Measurements from ENCODE around the gene CMIP. TPM values are rescaled to one million over a fixed set of nuclear protein-coding genes. Genes with fewer than 3 reads are reported as not detected.
"Not testable (repeated sequence)": the region's sequence is repeated elsewhere in the genome, so short reads cannot be mapped to it uniquely, and the experiment has no call there.

The CMIP gene
- total and polyA plus RNA-seq, 7 donors, result 1.4 to 8.9 (median 4.1) TPM

GRCh38 chr16:81575307-81575706 is 130.7 kb downstream of the CMIP start:
- ATAC-seq (no peak), DNase-seq (no peak)
- Histone ChIP-seq H3K36me3 (ENCODE audit: insufficient read depth in 1 of 2, low read depth in 1 of 2) (no peaks in the 10 kb centered on the region), H3K27ac (no peak overlapping the region), H3K27me3 (ENCODE audit: insufficient read depth in 3 of 3, low read length in 2 of 3) (no peaks in the 10 kb centered on the region), H3K4me3 (no peak overlapping the region), H3K9me3 (no peaks in the 10 kb centered on the region), H3K4me1 (no peaks in the 10 kb centered on the region)
- intact Hi-C loops (cut with DNase I), result no loop called here
- TF ChIP-seq, protein P1, sequence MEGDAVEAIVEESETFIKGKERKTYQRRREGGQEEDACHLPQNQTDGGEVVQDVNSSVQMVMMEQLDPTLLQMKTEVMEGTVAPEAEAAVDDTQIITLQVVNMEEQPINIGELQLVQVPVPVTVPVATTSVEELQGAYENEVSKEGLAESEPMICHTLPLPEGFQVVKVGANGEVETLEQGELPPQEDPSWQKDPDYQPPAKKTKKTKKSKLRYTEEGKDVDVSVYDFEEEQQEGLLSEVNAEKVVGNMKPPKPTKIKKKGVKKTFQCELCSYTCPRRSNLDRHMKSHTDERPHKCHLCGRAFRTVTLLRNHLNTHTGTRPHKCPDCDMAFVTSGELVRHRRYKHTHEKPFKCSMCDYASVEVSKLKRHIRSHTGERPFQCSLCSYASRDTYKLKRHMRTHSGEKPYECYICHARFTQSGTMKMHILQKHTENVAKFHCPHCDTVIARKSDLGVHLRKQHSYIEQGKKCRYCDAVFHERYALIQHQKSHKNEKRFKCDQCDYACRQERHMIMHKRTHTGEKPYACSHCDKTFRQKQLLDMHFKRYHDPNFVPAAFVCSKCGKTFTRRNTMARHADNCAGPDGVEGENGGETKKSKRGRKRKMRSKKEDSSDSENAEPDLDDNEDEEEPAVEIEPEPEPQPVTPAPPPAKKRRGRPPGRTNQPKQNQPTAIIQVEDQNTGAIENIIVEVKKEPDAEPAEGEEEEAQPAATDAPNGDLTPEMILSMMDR (IDR thresholded peaks at IDR 0.05), result no peak
- 90 to 91% (median 90%) methylated on average over 6 of the region's 6 CpGs for WGBS, 3 donors

GRCh38 chr16:81575834-81576233 is 131.2 kb downstream of the CMIP start:
- Histone ChIP-seq H3K4me1 (no peaks in the 10 kb centered on the region), H3K27me3 (ENCODE audit: insufficient read depth in 3 of 3, low read length in 2 of 3) (no peaks in the 10 kb centered on the region), H3K36me3 (ENCODE audit: insufficient read depth in 1 of 2, low read depth in 1 of 2) (no peaks in the 10 kb centered on the region), H3K4me3 (no peak overlapping the region), H3K9me3 (no peaks in the 10 kb centered on the region), H3K27ac (no peak overlapping the region)
- no peak for ATAC-seq
- intact Hi-C loops (cut with DNase I), result no loop called here
- DNase-seq, result no peak
- TF ChIP-seq, protein P1 (IDR thresholded peaks at IDR 0.05), result no peak
- 95 to 97% (median 96%) methylated on average over 6 of the region's 6 CpGs for WGBS, 3 donors

DNA sequence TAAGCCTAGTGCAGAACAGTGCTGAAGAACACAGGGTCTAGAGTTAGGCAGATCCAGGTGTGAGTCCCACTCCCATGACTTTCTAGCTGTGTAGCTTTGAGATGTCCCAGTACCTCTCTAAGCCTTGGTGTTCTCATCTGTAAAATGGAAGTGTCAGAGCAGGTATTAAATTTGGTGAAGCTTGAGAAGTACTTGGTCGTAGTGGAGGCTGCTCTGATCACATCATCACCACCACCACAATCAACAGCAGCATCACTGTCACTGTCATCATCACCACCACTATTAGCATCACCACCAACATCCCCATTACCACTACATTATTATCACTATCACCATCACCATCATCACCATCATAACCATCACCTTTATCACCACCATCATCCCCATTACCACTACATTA is 132.1 kb downstream of the CMIP start:
- no peak overlapping the region for H3K4me3 ChIP-seq
- WGBS, 3 donors, result 90 to 96% (median 95%) methylated on average over 1 of the region's 1 CpG
- ATAC-seq, result no peak
- H3K9me3 ChIP-seq, result no peaks in the 10 kb centered on the region
- H3K4me1 ChIP-seq, result no peaks in the 10 kb centered on the region
- H3K36me3 ChIP-seq (ENCODE audit: insufficient read depth in 1 of 2, low read depth in 1 of 2), result no peaks in the 10 kb centered on the region
- TF ChIP-seq, protein P1 (IDR thresholded peaks at IDR 0.05), result no peak
- H3K27me3 ChIP-seq (ENCODE audit: insufficient read depth in 3 of 3, low read length in 2 of 3), result no peaks in the 10 kb centered on the region
- DNase-seq, result no peak
- no peak overlapping the region for H3K27ac ChIP-seq
- intact Hi-C loops (cut with DNase I), result no loop called here

DNA sequence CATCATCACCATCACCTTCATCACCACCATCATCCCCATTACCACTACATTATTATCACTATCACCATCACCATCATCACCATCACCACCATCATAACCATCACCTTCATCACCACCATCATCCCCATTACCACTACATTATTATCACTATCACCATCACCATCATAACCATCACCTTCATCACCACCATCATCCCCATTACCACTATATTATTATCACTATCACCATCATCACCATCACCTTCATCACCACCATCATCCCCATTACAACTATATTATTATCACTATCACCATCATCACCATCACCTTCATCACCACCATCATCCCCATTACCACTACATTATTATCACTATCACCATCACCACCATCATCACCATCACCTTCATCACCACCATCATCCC is 132.7 kb downstream of the CMIP start:
- H3K9me3 ChIP-seq; DNase-seq; H3K4me3 ChIP-seq; H3K27ac ChIP-seq; H3K27me3 ChIP-seq (ENCODE audit: insufficient read depth in 3 of 3, low read length in 2 of 3); ATAC-seq; intact Hi-C loops (cut with DNase I); H3K4me1 ChIP-seq; H3K36me3 ChIP-seq (ENCODE audit: insufficient read depth in 1 of 2, low read depth in 1 of 2): not testable (repeated sequence)

- DNase-seq (no peak), ATAC-seq (no peak)
- H3K27ac ChIP-seq, result no peak overlapping the region
- intact Hi-C loops (cut with DNase I), result no loop called here
- no peak overlapping the region for H3K4me3 ChIP-seq
- TF ChIP-seq, protein P1 (IDR thresholded peaks at IDR 0.05), result no peak
- no peaks in the 10 kb centered on the region for H3K4me1 ChIP-seq
- no peaks in the 10 kb centered on the region for H3K27me3 ChIP-seq (ENCODE audit: insufficient read depth in 3 of 3, low read length in 2 of 3)
- WGBS, 3 donors, result 94 to 96% (median 95%) methylated on average over 2 of the region's 2 CpGs
- no peaks in the 10 kb centered on the region for H3K9me3 ChIP-seq
- H3K36me3 ChIP-seq (ENCODE audit: insufficient read depth in 1 of 2, low read depth in 1 of 2), result no peaks in the 10 kb centered on the region
Observed at GRCh38 chr16:81578076-81578475, 133.5 kb downstream of the CMIP start.
